ENCODE data around the gene NCK2. TPM values are rescaled to one million over a fixed set of nuclear protein-coding genes. Genes with fewer than 3 reads are reported as not detected.
A peak's percentile ranks its signal among the peaks of the same experiment; 100 is the strongest.

NCK2 gene
- total and polyA plus RNA-seq, 2 experiments from 2014 or later: 55.0 to 65.9 TPM

DNA sequence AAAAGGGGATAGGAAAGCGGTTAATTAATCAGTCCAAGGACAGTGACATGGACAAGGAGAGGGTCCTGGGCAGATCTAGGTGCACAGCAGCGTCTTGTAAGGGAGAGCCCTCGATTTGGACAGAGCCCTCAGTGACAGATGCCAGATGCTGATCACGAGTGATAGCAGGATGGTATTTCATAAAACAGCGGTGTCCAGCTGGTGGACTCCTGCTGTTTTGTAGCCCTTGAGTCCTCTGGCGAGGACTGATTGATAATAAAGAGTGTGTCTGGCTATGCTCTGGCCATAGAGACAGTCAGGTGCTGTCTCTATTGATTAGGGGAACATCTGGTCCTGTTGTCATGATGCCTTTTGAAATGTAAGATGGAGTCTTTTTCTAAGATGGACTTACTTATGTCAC lies 180.7 kb downstream of the NCK2 start:
- no peak overlapping the region for H3K27ac ChIP-seq
- no peaks in the 10 kb centered on the region for H3K36me3 ChIP-seq
- TF ChIP-seq, protein P1, sequence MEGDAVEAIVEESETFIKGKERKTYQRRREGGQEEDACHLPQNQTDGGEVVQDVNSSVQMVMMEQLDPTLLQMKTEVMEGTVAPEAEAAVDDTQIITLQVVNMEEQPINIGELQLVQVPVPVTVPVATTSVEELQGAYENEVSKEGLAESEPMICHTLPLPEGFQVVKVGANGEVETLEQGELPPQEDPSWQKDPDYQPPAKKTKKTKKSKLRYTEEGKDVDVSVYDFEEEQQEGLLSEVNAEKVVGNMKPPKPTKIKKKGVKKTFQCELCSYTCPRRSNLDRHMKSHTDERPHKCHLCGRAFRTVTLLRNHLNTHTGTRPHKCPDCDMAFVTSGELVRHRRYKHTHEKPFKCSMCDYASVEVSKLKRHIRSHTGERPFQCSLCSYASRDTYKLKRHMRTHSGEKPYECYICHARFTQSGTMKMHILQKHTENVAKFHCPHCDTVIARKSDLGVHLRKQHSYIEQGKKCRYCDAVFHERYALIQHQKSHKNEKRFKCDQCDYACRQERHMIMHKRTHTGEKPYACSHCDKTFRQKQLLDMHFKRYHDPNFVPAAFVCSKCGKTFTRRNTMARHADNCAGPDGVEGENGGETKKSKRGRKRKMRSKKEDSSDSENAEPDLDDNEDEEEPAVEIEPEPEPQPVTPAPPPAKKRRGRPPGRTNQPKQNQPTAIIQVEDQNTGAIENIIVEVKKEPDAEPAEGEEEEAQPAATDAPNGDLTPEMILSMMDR (IDR thresholded peaks at IDR 0.05; ENCODE audit: low read depth, low read length): no peak
- no peaks in the 10 kb centered on the region for H3K27me3 ChIP-seq
- no peak for DNase-seq (ENCODE audit: low read depth in 1 of 2, low spot score in 1 of 2)
- no peaks in the 10 kb centered on the region for H3K4me1 ChIP-seq (ENCODE audit: low read depth)
- no peaks in the 10 kb centered on the region for H3K9me3 ChIP-seq (ENCODE audit: low read depth)
- H3K4me3 ChIP-seq: no peak overlapping the region

DNA sequence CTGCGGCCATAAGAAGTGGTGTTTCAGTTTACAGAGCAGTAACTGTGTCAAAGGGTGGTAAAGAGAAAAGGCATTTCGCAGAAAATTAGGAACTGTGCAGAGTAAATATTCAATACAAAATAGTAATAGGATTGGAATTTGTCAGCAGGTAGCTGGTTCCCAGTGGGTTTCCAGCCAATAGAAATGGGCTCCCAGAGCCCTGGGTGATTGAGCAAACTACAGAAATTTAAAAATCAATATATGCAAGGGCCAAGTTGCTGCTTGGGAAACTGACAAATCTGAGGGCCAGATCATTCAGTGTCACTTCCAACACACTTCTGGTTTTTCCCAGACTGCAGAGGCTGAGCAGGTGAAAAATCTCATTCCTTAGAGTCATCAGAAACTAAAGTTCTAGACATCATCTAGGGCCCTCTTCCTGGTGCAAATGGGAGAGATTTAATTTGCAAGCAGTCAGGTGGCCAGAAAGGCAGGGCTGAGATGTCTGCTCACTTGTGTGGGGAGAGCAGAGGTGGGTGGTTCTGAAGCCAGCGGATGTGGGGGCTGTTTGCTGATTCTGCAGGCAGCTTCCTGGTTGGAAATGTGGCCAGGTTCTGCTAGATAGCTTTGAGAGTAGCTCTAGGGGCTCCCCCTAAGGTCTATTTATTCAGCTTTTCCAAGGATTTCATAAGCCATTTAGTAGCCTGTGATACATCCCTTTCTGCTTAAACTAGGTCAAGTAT lies 182.4 kb downstream of the NCK2 start:
- Histone ChIP-seq H3K36me3 (no peaks in the 10 kb centered on the region), H3K9me3 (ENCODE audit: low read depth) (no peaks in the 10 kb centered on the region), H3K27ac (no peak overlapping the region), H3K4me3 (no peak overlapping the region), H3K4me1 (ENCODE audit: low read depth) (no peaks in the 10 kb centered on the region), H3K27me3 (no peaks in the 10 kb centered on the region)
- TF ChIP-seq, protein P1 (IDR thresholded peaks at IDR 0.05; ENCODE audit: low read depth, low read length): no peak
- DNase-seq (ENCODE audit: low read depth in 1 of 2, low spot score in 1 of 2): no peak

- H3K27me3 ChIP-seq: no peaks in the 10 kb centered on the region
- DNase-seq (ENCODE audit: low read depth in 1 of 2, low spot score in 1 of 2): no peak
- H3K9me3 ChIP-seq (ENCODE audit: low read depth): no peaks in the 10 kb centered on the region
- no peaks in the 10 kb centered on the region for H3K36me3 ChIP-seq
- H3K4me1 ChIP-seq (ENCODE audit: low read depth): no peaks in the 10 kb centered on the region
- TF ChIP-seq, protein P1 (IDR thresholded peaks at IDR 0.05; ENCODE audit: low read depth, low read length): no peak
- no peak overlapping the region for H3K27ac ChIP-seq
- no peak overlapping the region for H3K4me3 ChIP-seq
Measured at GRCh38 chr2:105928086-105928485, 183.4 kb downstream of the NCK2 start.

DNA sequence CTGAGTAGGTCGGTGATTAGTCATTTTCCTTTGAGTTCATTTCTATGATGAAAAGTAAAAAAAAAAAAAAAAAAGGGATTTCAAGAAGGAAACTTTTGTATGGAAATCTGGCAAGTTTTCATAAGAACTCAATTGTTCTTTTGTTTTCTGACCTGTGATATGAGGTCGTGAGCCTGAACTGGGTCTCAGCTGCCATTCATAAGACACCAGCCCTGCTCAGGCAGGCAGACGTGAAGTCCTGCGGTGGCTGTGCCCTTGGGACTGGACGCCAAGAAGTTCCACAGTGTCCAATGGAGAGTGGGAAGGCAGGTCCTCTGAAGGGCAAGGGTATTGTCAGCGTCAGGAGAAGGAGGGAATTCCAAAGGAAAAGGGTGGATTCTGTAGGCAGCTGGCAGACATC lies 183.9 kb downstream of the NCK2 start:
- H3K9me3 ChIP-seq (ENCODE audit: low read depth): no peaks in the 10 kb centered on the region
- no peaks in the 10 kb centered on the region for H3K36me3 ChIP-seq
- no peaks in the 10 kb centered on the region for H3K27me3 ChIP-seq
- TF ChIP-seq, protein P1 (IDR thresholded peaks at IDR 0.05; ENCODE audit: low read depth, low read length): no peak
- no peaks in the 10 kb centered on the region for H3K4me1 ChIP-seq (ENCODE audit: low read depth)
- H3K27ac ChIP-seq: no peak overlapping the region
- H3K4me3 ChIP-seq: no peak overlapping the region
- DNase-seq (ENCODE audit: low read depth in 1 of 2, low spot score in 1 of 2): no peak

- Histone ChIP-seq H3K9me3 (ENCODE audit: low read depth) (no peaks in the 10 kb centered on the region), H3K36me3 (no peaks in the 10 kb centered on the region), H3K4me1 (ENCODE audit: low read depth) (no peaks in the 10 kb centered on the region), H3K27me3 (no peaks in the 10 kb centered on the region), H3K4me3 (no peak overlapping the region), H3K27ac (no peak overlapping the region)
- TF ChIP-seq, protein P1 (IDR thresholded peaks at IDR 0.05; ENCODE audit: low read depth, low read length): no peak
- peak in 1 of 2 donors; percentile 58 for DNase-seq (ENCODE audit: low read depth in 1 of 2, low spot score in 1 of 2)
Measured at GRCh38 chr2:105929516-105929915, 184.8 kb downstream of the NCK2 start.
